HL-60 (cell line): Measurements from ENCODE around the gene PLPPR1.

Experiments
- DNase-seq, 2 experiments: peaks; one replicate each; pipeline ENCODE4 v3.0.0-alpha.2; 2010 to 2020; ENCODE audit warnings: low read depth in 1 of 2, low spot score in 1 of 2
- H3K27ac ChIP-seq: fragments of 250-450 bp; sonication (Bioruptor Pico); replicated peaks from 2 replicates; pipeline ENCODE4 v1.5.1; 2020; ENCODE audit warnings: mild to moderate bottlenecking, moderate library complexity
- H3K27me3 ChIP-seq: fragments of 250-450 bp; sonication (Bioruptor Pico); 2 replicates; pipeline ENCODE4 v1.5.1; 2021; ENCODE audit warnings: mild to moderate bottlenecking, moderate library complexity; ENCODE audit not compliant: insufficient read depth, poor library complexity, severe bottlenecking
- H3K4me3 ChIP-seq: replicated peaks from 2 replicates; pipeline ENCODE4 v1.5.1; 2011; ENCODE audit warnings: mild to moderate bottlenecking, control low read depth, low read length; ENCODE audit not compliant: insufficient read depth
- CTCF ChIP-seq: IDR thresholded peaks from one replicate; pipeline ENCODE4 v1.5.1; 2011; ENCODE audit warnings: low read length, control low read depth, inconsistent platforms; ENCODE audit not compliant: insufficient read depth
- GABPA ChIP-seq: IDR thresholded peaks from 2 replicates; pipeline ENCODE4 v1.6.1; 2012; ENCODE audit warnings: low read depth
- POLR2AphosphoS5 ChIP-seq: IDR thresholded peaks from 2 replicates; pipeline ENCODE4 v1.6.1; 2012; ENCODE audit warnings: low read depth
- REST ChIP-seq: IDR thresholded peaks from 2 replicates; pipeline ENCODE4 v1.6.1; 2012; ENCODE audit warnings: low read depth; ENCODE audit not compliant: insufficient replicate concordance
- SPI1 ChIP-seq: IDR thresholded peaks from 2 replicates; pipeline ENCODE4 v1.6.1; 2012; ENCODE audit warnings: low read depth, mild to moderate bottlenecking, borderline replicate concordance

Gene PLPPR1

GRCh38 chr9:101018467-101018866, 10.1 kb upstream of the PLPPR1 start:
- Histone ChIP-seq H3K4me3 (no peak overlapping the region), H3K27ac (no peak overlapping the region), H3K27me3 (no peaks in the 10 kb centered on the region)
- no peak for TF ChIP-seq SPI1
- no peak for TF ChIP-seq REST
- no peak for TF ChIP-seq GABPA
- TF ChIP-seq POLR2AphosphoS5 = no peak
- no peak for DNase-seq

GRCh38 chr9:101022704-101023103, 5.8 kb upstream of the PLPPR1 start:
- Histone ChIP-seq H3K4me3 (no peak overlapping the region), H3K27me3 (peaks cover 9% of the 10 kb centered on the region), H3K27ac (no peak overlapping the region)
- DNase-seq = no peak
- no peak for TF ChIP-seq POLR2AphosphoS5
- TF ChIP-seq REST = no peak
- TF ChIP-seq SPI1 = no peak
- no peak for TF ChIP-seq GABPA
- no peak for TF ChIP-seq CTCF

GRCh38 chr9:101025940-101026339, 2.6 kb upstream of the PLPPR1 start:
- peaks cover 35% of the 10 kb centered on the region for H3K27me3 ChIP-seq
- DNase-seq = no peak
- TF ChIP-seq POLR2AphosphoS5 (no peak), SPI1 (no peak), CTCF (no peak), GABPA (no peak), REST (no peak)
- H3K27ac ChIP-seq = no peak overlapping the region
- H3K4me3 ChIP-seq = no peak overlapping the region
